AG09309 (cell line): Measurements from ENCODE around the gene CGNL1.
A peak's percentile ranks its signal among the peaks of the same experiment; 100 is the strongest.

ENCODE experiments used
- DNase-seq: peaks from one replicate; pipeline ENCODE4 v3.0.0-alpha.2; 2010; ENCODE audit warnings: low read depth
- H3K4me3 ChIP-seq: 2 replicates; pipeline ENCODE4 v1.5.1; 2011; ENCODE audit warnings: mild to moderate bottlenecking, low read depth, low read length, moderate library complexity; ENCODE audit not compliant: control insufficient read depth
- CTCF ChIP-seq: IDR thresholded peaks from 2 replicates; pipeline ENCODE4 v1.5.1; 2011; ENCODE audit warnings: mild to moderate bottlenecking, low read depth, low read length, inconsistent platforms; ENCODE audit not compliant: insufficient read depth, control insufficient read depth; ENCODE audit errors: missing control alignments

Gene CGNL1

GRCh38 chr15:57395292-57395691 lies 19.0 kb downstream of the CGNL1 start:
- no peak for TF ChIP-seq CTCF
- DNase-seq: peak; percentile 56

GRCh38 chr15:57398336-57398735 lies 22.0 kb downstream of the CGNL1 start:
- no peak for DNase-seq

More at GRCh38 chr15:57395292-57395691, 19.0 kb downstream of the CGNL1 start:
- H3K4me3 ChIP-seq: no peak overlapping the region

GRCh38 chr15:57401546-57401945 lies 25.2 kb downstream of the CGNL1 start:
- no peak overlapping the region for H3K4me3 ChIP-seq
- no peak for TF ChIP-seq CTCF
- peak; percentile 17 for DNase-seq

More at GRCh38 chr15:57398336-57398735, 22.0 kb downstream of the CGNL1 start:
- H3K4me3 ChIP-seq: no peak overlapping the region
- no peak for TF ChIP-seq CTCF

- no peak overlapping the region for H3K4me3 ChIP-seq
- no peak for TF ChIP-seq CTCF
- no peak for DNase-seq
Observed at GRCh38 chr15:57403017-57403416, 26.7 kb downstream of the CGNL1 start.

- TF ChIP-seq CTCF: no peak
- no peak for DNase-seq
- H3K4me3 ChIP-seq: no peak overlapping the region
Observed at GRCh38 chr15:57403566-57404325, 27.4 kb downstream of the CGNL1 start.

GRCh38 chr15:57405133-57405532 lies 28.8 kb downstream of the CGNL1 start:
- DNase-seq: no peak
- TF ChIP-seq CTCF: no peak

More at GRCh38 chr15:57405133-57405532, 28.8 kb downstream of the CGNL1 start:
- no peak overlapping the region for H3K4me3 ChIP-seq
